Inflammatory macrophage treated with lipopolysaccharide for 1 hour (primary cell): Measurements from ENCODE around the gene MARK3.

Experiments used
- DNase-seq, 2 donors: peaks; one replicate each; pipeline ENCODE4 v3.0.0-alpha.2; 2020 to 2022

The MARK3 gene

DNA sequence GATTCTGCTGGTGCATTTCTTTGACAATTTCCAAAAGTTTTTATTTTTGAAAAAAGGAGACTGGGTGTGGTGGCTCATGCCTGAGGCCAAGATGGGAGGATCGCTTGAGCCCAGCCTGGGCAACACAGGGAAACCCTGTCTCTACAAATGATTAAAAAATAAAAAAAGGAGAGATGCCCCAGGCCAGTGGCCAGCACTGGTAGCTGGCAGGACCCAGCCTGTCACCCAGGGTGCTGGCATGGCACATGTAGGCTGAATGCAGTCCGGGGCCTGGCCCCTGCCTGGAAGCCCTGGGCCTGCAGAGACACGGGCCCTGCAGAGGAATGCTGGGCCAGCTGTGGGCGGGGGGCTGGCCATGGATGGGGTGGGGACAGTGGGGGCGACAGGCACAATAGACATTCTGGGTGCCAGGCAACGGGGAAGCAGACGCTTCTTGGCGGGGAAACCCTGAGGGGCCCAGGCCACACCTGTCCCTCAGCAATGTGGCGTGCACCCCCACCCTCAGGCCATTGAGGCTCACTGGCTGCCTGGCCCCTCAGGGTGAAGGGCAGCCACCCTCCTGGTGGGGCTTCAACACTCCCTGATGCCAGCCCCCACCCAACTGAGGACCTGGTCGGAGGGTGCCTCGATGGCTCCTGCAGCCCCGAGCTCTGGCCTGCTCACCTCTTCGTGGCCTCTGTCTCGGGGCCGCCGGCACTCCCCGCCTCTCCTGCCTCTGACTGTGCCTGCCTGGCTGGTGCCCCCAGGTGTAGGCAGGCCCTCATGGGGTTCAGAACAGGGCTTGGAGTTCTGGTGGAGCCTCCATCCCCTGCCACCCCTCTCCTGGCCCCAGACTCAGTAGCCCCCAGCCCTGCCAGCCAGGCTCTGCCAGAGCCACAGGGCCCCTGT is 155.8 kb downstream of the MARK3 start:
- no peak for DNase-seq

DNA sequence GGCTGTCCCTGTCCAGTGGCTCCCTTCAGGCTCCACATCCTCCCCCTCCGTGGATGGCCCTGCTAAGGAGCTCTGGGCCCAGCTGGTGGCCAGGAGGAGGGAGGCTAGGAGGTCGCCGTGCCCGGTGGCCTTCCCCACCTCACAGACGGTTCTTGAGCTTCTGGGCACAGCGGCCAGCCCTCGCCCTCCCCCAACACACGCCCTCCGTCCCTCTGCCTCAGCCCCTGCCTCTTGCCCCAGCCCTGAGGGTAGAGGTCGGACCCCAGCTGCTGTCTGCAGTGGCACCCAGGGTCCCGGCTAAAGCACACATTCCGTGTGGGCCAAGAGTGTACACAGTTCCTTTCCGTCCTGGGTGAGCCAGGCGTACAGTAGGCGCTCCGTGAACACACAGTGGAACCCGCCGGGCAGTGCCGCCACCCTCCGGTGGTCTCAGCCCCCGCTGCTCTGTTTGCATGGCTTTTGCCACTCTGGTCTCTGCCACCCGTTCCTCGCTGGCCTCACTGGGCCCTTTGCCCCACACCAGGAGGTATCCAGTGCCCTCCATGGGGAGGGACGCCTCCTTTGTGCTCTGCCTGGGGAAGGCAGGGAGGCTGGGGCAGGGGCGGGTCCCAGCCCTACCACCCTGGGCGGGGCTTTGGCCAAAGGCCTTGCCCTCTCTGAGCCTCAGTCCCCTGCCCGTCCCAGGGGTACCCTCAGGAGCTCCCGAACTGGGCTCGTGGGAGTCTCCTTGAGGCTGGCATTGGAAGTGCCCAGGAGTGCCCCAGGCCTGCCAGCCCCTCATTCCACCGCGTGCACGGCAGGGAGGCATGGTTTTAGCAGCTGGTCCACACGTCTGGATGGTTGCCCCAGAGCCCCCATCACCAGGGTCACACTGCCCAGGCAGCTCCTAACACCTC is 156.7 kb downstream of the MARK3 start:
- no peak for DNase-seq

DNA sequence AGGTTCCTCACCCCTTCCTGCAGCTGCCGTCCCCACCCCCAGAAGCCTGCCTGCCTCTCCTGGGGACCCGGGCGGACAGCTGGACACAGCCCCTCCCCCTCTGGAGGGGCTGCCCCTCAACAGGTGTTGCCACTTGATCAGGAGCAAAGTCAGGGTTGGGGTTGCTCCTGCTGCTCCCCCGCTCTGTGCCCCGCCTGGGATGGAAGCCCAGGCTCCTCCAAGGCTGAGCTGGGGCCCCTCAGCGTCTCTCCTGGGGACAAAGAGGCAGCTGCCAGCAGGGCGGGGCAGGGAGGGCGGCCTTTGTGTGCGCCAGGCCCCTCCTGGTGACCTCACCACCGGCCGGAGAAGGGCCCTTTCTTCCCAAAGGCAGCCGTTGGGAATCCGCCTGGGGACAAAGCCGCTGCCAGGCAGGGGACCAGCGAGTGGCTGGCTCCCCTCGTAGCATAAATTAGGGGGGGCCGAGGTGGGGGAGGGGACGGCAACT is 157.4 kb downstream of the MARK3 start:
- DNase-seq, result no peak

DNA sequence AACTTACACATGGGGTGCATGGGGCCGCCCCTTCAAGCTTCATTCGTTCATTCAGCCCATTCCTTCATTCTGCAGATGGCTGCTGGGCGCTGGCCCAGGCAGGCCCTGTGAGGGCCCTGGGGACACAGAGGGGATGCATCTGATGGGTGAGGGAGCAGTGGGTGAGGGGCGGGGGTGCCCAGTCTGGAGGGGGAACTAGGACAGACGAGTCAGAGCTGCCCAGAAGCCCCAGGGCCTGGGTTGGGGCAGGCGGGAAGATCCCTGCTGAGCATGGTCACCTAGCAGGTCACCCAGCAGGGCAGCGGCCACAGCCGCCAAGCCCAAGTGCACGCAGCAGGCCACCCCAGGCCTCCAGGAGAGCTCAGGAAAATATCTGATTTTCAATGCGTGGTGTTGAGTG is 157.9 kb downstream of the MARK3 start:
- DNase-seq, result no peak

DNA sequence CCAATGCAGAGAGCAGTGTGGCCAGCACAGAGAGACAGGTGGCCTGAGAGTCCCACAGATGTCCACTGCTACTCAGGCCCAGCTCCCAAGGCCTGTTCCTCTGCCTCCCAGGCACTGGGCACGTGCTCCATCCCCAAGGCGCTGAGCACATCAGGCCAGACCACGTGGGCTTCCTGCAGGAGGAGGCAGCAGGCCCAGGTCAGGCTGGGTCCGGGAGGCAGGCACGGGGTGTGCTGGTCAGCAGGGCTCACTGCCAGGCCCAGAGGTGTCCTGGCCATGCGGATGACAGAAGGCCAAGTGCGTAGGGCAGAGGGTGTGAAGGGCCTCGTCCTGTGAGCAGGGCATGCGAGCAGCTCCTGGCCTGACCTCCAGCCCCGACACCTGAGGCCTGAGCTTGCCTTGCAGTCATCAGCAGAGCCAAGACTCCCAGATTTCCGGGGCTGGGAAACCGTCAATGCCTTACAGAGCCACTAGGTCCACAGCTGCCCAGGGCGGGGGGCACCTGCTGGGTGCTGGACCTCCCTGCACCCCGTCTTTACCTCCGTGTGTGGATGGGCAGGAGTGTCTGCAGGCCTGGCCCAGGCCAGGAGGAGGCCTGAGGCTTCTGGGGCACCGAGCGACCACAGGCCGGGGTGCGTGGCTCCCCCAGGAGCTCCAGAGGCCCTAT is 158.6 kb downstream of the MARK3 start:
- no peak for DNase-seq

DNA sequence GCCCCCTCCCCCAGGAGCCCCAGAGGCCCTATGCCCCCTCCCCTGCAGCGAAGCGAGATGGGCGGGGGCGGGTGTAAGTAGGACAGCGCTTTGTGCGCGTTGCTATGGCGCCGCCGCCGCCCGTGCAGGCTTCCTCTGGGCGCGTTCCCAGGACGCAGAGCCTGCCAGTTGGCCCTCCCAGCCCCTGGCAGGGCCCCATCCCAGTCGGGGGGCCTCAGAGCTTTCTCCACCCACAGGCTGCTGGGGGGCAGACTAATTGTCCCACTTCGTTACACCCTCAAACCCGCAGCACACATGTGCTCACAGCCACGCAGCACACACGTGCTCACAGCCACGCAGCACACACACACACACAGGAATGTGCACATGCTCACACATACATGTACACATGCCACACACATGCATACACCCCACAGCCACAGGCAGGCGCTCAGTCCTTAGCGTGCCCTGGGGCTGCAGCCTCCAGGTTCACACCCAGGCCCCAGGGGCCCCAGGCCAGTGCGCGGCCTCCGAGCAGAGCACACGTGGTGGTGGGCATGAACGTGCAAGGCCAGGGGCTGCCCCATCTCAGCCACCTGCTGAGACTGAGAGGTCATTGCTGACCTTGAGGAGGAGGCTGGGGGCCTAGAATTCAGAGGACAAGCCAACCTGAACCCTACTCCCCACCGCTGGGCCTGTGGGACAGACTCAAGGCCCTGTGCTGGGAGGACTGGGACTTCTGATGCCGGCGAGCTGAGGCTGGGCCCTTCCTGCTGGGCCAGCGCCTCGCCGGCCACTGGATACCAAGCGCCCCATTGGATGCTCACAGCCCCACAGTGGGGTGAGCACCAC is 159.4 kb downstream of the MARK3 start:
- no peak for DNase-seq

DNA sequence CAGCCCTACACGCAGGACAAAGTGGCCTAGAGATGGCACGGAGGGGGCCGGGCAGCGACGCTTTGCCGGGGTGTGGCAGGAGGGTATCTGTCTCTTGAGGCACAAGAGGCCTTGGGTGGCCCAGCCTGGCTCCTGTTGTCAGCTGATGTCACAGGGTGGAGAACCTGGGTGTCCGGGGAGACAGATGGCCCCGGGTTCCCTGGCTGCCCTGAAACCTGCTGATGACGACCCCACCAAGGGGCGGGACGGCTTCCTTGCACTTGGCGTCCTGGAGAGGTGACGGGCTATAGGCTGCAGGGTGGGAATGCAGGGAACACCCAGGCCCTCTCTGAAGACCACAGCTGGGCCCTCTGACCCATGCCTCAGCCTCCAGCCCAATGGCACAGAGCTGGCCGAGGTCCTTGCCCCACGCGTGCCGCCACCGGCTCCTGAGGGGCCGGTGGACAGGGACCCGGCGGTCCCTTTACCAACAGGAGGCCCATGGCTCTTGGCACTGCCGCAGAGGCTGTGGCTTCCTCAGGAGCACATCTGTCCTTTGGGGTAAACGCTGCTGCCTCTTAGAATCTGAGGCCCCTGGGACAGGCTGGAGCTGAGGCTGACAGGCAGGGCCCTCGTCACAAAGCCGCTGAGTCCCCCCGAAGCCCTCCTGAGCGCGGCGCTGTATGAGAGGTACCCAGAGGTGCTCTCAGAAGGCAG is 160.2 kb downstream of the MARK3 start:
- no peak for DNase-seq

DNA sequence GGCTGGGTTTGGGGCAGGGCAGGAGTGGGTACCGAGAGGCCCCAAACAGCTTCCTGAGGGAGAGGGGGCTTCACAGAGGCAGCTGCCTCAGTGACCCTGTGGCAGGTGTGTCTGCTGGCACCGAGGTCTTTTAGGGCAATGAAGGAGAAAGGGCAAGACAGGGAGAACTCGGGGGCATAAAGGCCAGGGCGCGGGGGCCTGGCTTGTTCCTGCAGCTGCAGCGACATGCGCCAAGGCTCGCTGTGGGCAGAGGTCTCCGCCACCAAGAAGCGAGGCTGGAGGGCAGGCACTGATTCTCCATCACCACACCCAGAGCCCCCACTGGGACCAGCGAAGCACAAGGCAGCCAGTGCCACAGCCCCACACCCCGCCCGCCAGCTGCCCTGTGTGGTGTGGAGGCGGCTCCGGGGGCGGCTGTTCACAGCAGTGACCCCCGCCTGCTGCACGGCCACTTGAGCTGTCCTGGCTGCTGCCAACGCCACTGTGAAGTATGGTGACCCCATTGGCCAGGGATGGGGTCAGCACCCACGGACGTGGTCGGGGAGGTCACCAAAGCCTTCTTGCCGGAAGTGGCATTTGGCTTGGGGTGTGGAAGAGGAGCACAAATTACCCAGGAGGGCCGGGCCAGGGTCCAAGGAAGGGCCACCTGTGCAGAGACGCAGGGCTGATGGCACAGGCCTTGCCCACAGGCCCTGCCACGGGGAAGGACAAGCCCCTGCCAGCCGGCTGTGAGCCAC is 160.9 kb downstream of the MARK3 start:
- DNase-seq, result no peak

DNA sequence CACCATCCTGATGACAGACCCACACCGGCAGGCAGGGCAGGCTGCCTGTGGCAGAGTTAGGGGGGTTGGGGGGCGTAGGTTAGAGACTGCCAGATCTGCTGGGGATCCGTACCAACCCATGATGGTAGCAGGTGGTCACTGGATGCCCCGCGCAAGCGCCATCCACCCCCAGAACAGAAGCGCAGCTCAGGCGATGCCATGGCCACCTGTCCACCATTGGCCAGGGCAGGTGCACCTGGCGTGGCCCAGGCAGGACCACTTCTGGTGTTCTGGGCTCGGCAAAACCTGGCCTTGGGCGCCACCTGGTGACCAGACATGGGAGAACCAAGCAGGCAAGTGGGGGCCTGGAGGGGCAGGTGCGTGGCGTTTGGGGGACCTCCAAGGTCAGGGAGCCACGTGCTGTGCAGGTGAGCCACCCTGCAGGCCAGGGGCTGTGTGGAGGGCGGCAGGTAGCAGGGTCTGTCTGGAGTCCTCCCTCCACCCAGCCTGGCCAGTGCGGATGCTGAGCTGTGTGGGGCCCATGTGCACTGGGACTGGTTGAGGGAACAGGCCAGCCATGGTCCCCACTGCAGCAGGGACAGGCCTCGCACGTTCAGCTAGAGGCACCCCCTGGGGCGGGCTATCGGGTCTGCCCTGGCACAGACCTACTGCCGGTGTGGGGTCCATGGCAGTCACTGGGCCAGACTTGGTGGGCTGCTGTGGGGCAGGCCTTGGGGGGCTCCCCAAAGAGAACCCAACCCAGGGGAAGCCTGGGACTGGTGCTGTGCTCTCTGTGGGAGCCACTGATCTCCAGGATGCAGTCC is 161.6 kb downstream of the MARK3 start:
- peak in 1 of 2 donors; percentile 66 for DNase-seq

DNA sequence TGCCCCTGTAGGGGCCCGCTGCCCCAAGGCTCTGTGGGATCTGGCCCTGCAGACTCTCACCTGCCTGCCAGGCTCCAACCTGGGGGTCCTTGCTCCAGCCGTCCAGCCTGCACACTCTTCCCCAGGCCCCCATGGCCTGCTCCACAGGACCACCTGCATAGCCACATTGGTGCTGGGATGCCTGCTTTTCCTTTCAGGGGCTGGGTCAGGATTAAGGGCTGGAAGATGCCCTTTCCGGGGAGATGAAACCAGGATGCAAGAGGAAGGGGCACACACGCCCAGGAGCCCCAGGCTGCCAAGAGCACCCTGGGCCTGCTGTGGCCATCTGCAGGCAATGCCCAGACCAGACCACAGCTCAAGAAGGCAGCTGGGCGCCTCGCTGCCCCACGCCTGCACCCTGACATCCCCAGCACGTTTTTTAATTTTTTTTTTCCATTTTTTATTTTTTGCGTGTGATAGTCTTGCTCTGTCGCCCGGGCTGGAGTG is 162.3 kb downstream of the MARK3 start:
- DNase-seq, result no peak

DNA sequence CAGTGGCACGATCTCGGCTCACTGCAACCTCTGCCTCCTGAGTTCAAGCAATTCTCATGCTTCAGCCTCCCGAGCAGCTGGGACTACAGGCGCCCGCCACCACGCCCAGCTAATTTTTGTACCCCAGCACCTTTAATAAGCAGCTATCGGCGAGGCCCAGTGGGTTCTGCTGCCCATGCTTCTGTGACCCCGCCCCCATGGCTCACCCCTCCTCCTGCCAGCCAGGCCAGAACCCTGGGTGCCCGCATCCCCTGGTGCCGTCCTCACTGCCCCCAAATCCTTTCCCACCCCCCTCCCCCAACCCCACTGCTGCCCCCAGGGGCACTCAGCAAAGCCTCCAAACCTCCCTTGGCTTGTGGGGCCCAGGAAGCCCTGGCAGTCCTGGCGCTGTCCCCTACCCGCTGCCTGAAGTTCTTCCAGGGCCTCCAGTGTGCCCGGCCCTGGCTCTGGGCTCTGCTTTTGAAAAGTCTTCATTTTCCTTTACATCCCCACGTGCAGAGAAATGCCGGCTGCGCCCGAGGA is 162.8 kb downstream of the MARK3 start:
- no peak for DNase-seq

DNA sequence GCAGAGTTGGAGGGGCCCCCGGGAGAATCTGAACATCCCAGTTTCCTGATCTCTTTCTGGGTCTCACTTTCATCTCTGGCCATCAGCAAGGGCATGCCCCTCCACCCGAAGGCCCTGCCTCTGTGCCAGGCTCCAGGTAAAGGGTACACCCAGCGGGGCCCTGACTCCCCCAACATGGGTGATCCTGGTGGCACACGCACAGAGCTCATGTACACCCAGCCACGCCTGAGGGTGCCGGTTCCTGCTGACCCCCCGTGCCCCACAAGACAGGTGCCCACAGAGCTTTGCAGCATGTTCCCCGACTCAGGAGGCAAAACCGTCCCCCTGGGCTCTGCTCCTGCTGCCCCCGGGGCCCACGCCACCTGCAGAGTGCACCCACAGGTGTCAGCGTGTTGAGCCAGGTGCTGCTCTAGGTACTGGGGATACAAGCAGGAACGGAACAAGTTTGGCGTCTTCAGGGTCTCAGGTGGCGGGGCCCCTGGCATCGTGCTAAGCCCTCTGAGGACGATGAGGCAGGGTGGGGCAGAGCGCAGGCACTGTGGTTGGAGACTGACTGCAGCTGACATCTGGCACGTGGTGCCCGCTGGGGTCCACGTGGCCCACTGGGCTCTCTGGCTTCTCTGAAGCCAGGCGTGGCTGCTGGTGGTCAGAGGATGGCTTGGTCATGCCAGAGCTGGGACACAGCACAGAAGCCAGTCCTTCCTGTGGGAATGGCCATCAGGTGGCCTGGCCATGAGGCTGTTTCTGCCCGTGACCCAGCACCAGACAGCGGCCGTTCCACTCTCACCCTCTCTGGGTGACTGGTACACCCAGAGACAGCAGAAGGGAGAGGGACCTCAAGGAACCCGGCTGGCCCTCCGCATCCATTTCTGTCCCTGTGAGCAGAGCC is 163.5 kb downstream of the MARK3 start:
- no peak for DNase-seq

DNA sequence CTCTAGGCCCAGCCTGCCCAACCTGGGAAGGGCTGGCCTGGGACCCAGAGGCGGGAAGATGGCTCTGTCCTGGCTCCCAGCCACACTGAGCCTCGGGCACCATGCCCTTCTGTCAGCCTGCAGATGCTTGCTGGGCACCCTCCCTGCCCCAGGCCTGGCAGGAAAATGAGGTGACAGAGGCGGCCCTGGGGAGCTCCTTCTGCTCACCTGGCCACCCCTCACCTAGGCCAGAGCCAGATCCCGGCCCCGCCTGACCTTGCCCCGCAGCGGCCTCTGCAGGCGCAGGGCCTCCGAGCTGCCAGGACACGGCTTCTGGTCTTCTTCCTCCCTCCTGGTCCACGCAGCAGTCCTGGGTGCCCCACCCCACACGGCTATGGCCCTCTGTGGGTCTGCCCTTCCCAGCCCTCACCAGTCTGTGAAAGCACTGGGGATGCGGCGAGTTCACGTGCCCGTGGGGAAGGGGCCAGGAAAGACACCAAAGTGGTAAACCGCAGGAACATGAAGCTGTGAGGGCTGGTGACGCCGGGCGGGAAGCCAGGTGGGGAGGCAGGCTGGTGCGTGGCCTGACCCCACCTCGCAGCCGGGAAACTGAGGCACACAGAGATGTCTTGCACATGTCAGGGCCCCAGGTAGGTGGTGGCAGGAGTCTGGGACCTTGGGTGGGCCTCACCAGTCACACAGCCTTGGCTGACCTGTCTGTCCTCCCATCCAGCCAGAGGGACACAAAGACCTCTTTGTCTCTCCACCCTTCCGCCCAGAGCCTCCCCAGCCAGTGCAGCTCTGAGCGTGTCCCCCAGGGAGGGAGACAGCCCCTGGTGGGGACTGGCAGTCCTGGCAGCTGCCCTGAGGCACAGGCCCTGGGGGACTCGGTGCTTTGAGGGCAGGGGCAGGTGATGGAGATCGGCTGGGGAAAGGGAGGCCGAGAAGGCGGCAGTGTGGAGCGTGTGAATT is 164.4 kb downstream of the MARK3 start:
- no peak for DNase-seq

DNA sequence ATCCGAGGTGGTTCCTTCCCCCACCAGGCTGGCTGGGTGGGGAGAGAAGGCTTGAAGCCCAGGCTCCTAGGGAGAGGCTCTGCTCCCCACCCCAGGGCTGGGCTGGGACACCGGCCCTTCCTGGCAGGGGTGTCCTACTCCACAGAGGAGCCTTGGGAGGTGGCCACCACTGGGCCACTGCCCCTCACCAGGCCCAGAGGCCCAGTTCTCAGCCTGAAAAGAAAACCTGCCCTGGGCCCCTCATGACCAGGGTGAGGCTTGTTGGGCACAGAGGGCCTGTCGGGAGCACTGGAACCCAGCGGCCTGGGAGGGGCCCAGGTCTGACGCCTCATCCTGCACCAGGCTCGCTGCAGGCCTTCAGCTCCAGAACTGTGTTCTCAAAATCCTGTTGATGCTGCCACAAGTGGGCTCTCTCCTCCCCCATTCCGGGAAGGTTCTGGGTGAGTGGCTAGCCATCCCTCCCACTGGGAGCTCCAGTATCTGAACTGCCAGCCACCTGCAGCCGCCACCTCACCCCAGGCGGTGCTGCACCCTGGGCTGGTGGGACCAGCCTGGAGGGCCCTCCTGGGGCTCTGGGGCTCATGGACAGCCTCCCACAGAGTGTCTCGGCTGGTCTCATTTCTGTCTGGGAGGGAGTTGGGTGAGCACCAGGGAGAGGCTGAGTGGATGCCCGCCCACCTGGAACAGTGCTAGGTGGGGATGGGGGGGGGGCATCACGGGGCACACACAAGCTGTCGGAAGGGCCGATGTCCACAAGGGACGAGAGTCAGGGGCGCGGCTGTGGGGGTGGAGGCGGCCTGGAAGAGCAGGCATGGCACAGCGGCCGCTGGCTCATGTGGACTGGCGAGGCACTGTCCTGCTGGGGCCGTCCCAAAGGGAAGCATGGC is 165.5 kb downstream of the MARK3 start:
- no peak for DNase-seq

DNA sequence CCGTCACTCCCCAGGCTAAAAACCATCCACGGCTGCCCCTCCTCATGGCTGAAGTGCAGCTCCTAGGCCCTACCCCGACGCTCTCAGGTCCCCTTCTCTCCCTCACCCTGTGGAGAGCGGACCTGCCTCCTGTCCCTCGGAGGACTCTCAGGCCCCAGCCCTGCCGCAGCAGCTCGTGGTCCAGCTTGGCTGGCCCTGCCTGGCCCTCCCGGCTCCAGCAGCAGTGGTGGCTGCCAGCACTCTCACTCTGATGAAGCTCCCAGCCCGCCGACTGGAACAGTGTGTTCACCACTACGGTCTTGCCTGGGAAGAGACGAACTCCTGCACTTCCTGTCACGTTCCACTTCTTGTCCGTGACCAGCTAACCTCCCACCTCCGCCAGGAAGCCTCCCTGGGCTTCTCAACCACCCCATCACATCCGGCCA is 166.1 kb downstream of the MARK3 start:
- no peak for DNase-seq
